ENCODE data around the gene ARHGAP6.

The ARHGAP6 gene

GRCh38 chrX:11472879-11473278 is 192.8 kb downstream of the ARHGAP6 start:
- no peak for TF ChIP-seq CTCF (IDR thresholded peaks at IDR 0.05; ENCODE audit: insufficient read depth, low read depth, low read length, missing control alignments)
- no peak overlapping the region for H3K4me3 ChIP-seq (ENCODE audit: low read length)
- no peak for DNase-seq (ENCODE audit: low read depth)

GRCh38 chrX:11472381-11472780 is 193.3 kb downstream of the ARHGAP6 start:
- DNase-seq (ENCODE audit: low read depth): no peak

GRCh38 chrX:11470250-11470974 is 195.3 kb downstream of the ARHGAP6 start:
- TF ChIP-seq CTCF (IDR thresholded peaks at IDR 0.05; ENCODE audit: insufficient read depth, low read depth, low read length, missing control alignments): no peak
- peak; percentile 42 for DNase-seq (ENCODE audit: low read depth)
- H3K4me3 ChIP-seq (ENCODE audit: low read length): no peak overlapping the region

More at GRCh38 chrX:11472381-11472780, 193.3 kb downstream of the ARHGAP6 start:
- no peak overlapping the region for H3K4me3 ChIP-seq (ENCODE audit: low read length)
- no peak for TF ChIP-seq CTCF (IDR thresholded peaks at IDR 0.05; ENCODE audit: insufficient read depth, low read depth, low read length, missing control alignments)

- no peak overlapping the region for H3K4me3 ChIP-seq (ENCODE audit: low read length)
- no peak for TF ChIP-seq CTCF (IDR thresholded peaks at IDR 0.05; ENCODE audit: insufficient read depth, low read depth, low read length, missing control alignments)
- no peak for DNase-seq (ENCODE audit: low read depth)
Measured at GRCh38 chrX:11465648-11466411, 199.9 kb downstream of the ARHGAP6 start.

- no peak overlapping the region for H3K4me3 ChIP-seq (ENCODE audit: low read length)
- no peak for DNase-seq (ENCODE audit: low read depth)
- no peak for TF ChIP-seq CTCF (IDR thresholded peaks at IDR 0.05; ENCODE audit: insufficient read depth, low read depth, low read length, missing control alignments)
Measured at GRCh38 chrX:11464836-11465463, 200.8 kb downstream of the ARHGAP6 start.

- no peak for TF ChIP-seq CTCF (IDR thresholded peaks at IDR 0.05; ENCODE audit: insufficient read depth, low read depth, low read length, missing control alignments)
- no peak overlapping the region for H3K4me3 ChIP-seq (ENCODE audit: low read length)
- DNase-seq (ENCODE audit: low read depth): no peak
Measured at GRCh38 chrX:11464380-11464779, 201.3 kb downstream of the ARHGAP6 start.

All from epithelial cell of esophagus (primary cell).